GM23338 (cell line): ENCODE data around the gene TYMS. TPM values are rescaled to one million over a fixed set of nuclear protein-coding genes. Genes with fewer than 3 reads are reported as not detected.

Experiments used
- ATAC-seq: fragments of 200-7000 bp; cut with Tn5 transposase; 3 replicates; pipeline ENCODE4 v1.9.1; 2020
- DNase-seq: peaks from one replicate; pipeline ENCODE4 v3.0.0-alpha.2; 2015; ENCODE audit warnings: low spot score
- H2AFZ ChIP-seq: fragments of 200-600 bp; sonication (generic); 2 replicates; pipeline ENCODE4 v1.8.0; 2016; ENCODE audit warnings: antibody characterized with exemption, mild to moderate bottlenecking, moderate library complexity
- H3F3A ChIP-seq: fragments of 200-600 bp; sonication (generic); replicated peaks from 2 replicates; pipeline ENCODE4 v1.8.0; 2017; ENCODE audit warnings: antibody characterized with exemption, mixed run types, low read depth
- H3K27ac ChIP-seq: fragments of 200-600 bp; sonication (generic); 2 replicates; pipeline ENCODE4 v1.6.1; 2016; ENCODE audit warnings: low read depth
- H3K27me3 ChIP-seq: fragments of 200-600 bp; sonication (generic); 2 replicates; pipeline ENCODE4 v1.8.0; 2016; ENCODE audit warnings: mild to moderate bottlenecking, mixed run types, moderate library complexity; ENCODE audit not compliant: insufficient read depth
- H3K36me3 ChIP-seq: fragments of 200-600 bp; sonication (generic); 2 replicates; pipeline ENCODE4 v1.8.0; 2016; ENCODE audit warnings: mild to moderate bottlenecking; ENCODE audit not compliant: insufficient read depth
- H3K4me1 ChIP-seq: fragments of 200-600 bp; sonication (generic); 2 replicates; pipeline ENCODE4 v1.8.0; 2016; ENCODE audit warnings: mild to moderate bottlenecking, moderate library complexity; ENCODE audit not compliant: insufficient read depth
- H3K4me2 ChIP-seq: fragments of 200-600 bp; sonication (generic); 2 replicates; pipeline ENCODE4 v1.7.1; 2017; ENCODE audit warnings: mixed run types
- H3K4me3 ChIP-seq: fragments of 200-600 bp; sonication (generic); 2 replicates; pipeline ENCODE4 v1.6.1; 2016; ENCODE audit warnings: mixed run types
- H3K79me2 ChIP-seq: fragments of 200-600 bp; sonication (generic); replicated peaks from 2 replicates; pipeline ENCODE4 v1.8.0; 2017; ENCODE audit warnings: mild to moderate bottlenecking; ENCODE audit not compliant: insufficient read depth
- H3K9me2 ChIP-seq: fragments of 200-600 bp; sonication (generic); 2 replicates; pipeline ENCODE4 v1.8.0; 2017; ENCODE audit not compliant: insufficient read depth
- H4K20me1 ChIP-seq: fragments of 200-600 bp; sonication (generic); replicated peaks from 2 replicates; pipeline ENCODE4 v1.8.0; 2017; ENCODE audit warnings: mild to moderate bottlenecking; ENCODE audit not compliant: insufficient read depth
- H3K27ac Mint-ChIP-seq: 2 replicates; pipeline ENCODE4 v1.8.0; 2020; ENCODE audit warnings: inconsistent platforms, mild to moderate bottlenecking, moderate library complexity, mixed read lengths
- H3K27me3 Mint-ChIP-seq: 3 replicates; pipeline ENCODE4 v1.8.0; 2022; ENCODE audit warnings: low read depth, mild to moderate bottlenecking, moderate library complexity, mixed read lengths, inconsistent platforms; ENCODE audit not compliant: insufficient read depth, poor library complexity
- H3K36me3 Mint-ChIP-seq: 3 replicates; pipeline ENCODE4 v1.8.0; 2021; ENCODE audit warnings: low read depth, mild to moderate bottlenecking, inconsistent platforms, moderate library complexity, mixed read lengths
- H3K4me1 Mint-ChIP-seq: 3 replicates; pipeline ENCODE4 v1.8.0; 2020; ENCODE audit warnings: mild to moderate bottlenecking, inconsistent platforms, mixed read lengths
- H3K4me3 Mint-ChIP-seq: 3 replicates; pipeline ENCODE4 v1.8.0; 2021; ENCODE audit warnings: moderate library complexity, mild to moderate bottlenecking, inconsistent platforms, mixed read lengths
- H3K9me3 Mint-ChIP-seq: 3 replicates; pipeline ENCODE4 v1.8.0; 2020; ENCODE audit warnings: moderate library complexity, mild to moderate bottlenecking, inconsistent platforms, mixed read lengths
- CREB1 ChIP-seq: fragments of 250-450 bp; sonication (Bioruptor Pico); IDR thresholded peaks from 2 replicates; pipeline ENCODE4 v1.5.0; 2020; ENCODE audit warnings: low read depth, mild to moderate bottlenecking, moderate library complexity
- CTCF ChIP-seq, 2 experiments: fragments of 200-600 bp in 1 of 2; sonication (generic) in 1 of 2; conservative IDR thresholded peaks; 2 replicates each; pipeline versions ENCODE4 v1.5.1 to v1.6.1; 2016 to 2017; ENCODE audit warnings: antibody characterized with exemption in 2 of 2, low read depth in 2 of 2, mild to moderate bottlenecking in 2 of 2, moderate library complexity in 1 of 2
- ETS1 ChIP-seq: IDR thresholded peaks from 2 replicates; pipeline ENCODE4 v1.6.1; 2016; ENCODE audit warnings: antibody characterized with exemption
- EZH2 ChIP-seq: fragments of 200-600 bp; sonication (generic); IDR thresholded peaks from one replicate; pipeline ENCODE4 v1.8.0; 2017; ENCODE audit warnings: antibody characterized with exemption, mild to moderate bottlenecking, low read depth; ENCODE audit not compliant: unreplicated experiment
- EZH2phosphoT487 ChIP-seq: fragments of 200-600 bp; sonication (generic); IDR thresholded peaks from one replicate; pipeline ENCODE4 v1.8.1; 2018; ENCODE audit warnings: antibody characterized with exemption; ENCODE audit not compliant: unreplicated experiment
- JUNB ChIP-seq: IDR thresholded peaks from one replicate; pipeline ENCODE4 v1.6.1; 2016; ENCODE audit warnings: antibody characterized with exemption; ENCODE audit not compliant: unreplicated experiment
- NANOG ChIP-seq: IDR thresholded peaks from 2 replicates; pipeline ENCODE4 v1.6.1; 2016; ENCODE audit warnings: antibody characterized with exemption, borderline replicate concordance
- POLR2AphosphoS5 ChIP-seq: IDR thresholded peaks from 2 replicates; pipeline ENCODE4 v1.6.1; 2016; ENCODE audit warnings: antibody characterized with exemption, low read depth
- REST ChIP-seq: IDR thresholded peaks from one replicate; pipeline ENCODE4 v1.6.1; 2018; ENCODE audit warnings: antibody characterized with exemption; ENCODE audit not compliant: unreplicated experiment
- STAT1 ChIP-seq: IDR thresholded peaks from one replicate; pipeline ENCODE4 v1.6.1; 2016; ENCODE audit warnings: antibody characterized with exemption; ENCODE audit not compliant: unreplicated experiment
- ZNF114 ChIP-seq: fragments of 250-450 bp; sonication (Bioruptor Pico); IDR thresholded peaks from 2 replicates; pipeline ENCODE4 v1.5.0; 2020; ENCODE audit warnings: mild to moderate bottlenecking, moderate library complexity
- ZNF331 ChIP-seq: fragments of 250-450 bp; sonication (Bioruptor Pico); IDR thresholded peaks from 2 replicates; pipeline ENCODE4 v1.5.0; 2020; ENCODE audit warnings: low read depth, mild to moderate bottlenecking, moderate library complexity
- polyA plus RNA-seq: library from polyadenylated mRNA; unstranded; fragments of >200 nt; fragmentation: Nextera tagmentation; extraction: Ambion mirVana; gene quantifications from 2 replicates; pipeline ENCODE4 v1.2.1, GENCODE V29; 2016
- total RNA-seq: library from RNA; depleted of rRNA; stranded (reverse); fragments of >200 nt; shearing (Covaris generic); gene quantifications from 2 replicates; pipeline ENCODE4 v1.2.3, GENCODE V29; 2014

The TYMS gene
- total and polyA plus RNA-seq, 2 experiments from 2014 or later: 52.9 to 72.3 TPM

- no peak for TF ChIP-seq REST
- no peak for TF ChIP-seq CTCF (conservative IDR thresholded peaks at IDR 0.05; ENCODE audit: low read depth in 2 of 2)
- no peak for TF ChIP-seq ZNF331 (CRISPR knock-in tag)
- TF ChIP-seq POLR2AphosphoS5: no peak
- TF ChIP-seq NANOG: no peak
Measured at GRCh38 chr18:659597-659996, 2.1 kb downstream of the TYMS start (continued).

- Histone ChIP-seq H2AFZ (no peak overlapping the region), H3K4me1 (0 out of 2 replicates have a peak, but pooled peaks cover 4% of the 10 kb centered on the region), H3K79me2 (peaks cover 43% of the 10 kb centered on the region), H3K4me2 (no peak overlapping the region), H3K27ac (no peak overlapping the region), H4K20me1 (peaks cover 8% of the 10 kb centered on the region; the same call in 1 of the 2 replicates), H3K36me3 (peaks cover 13% of the 10 kb centered on the region), H3K4me3 (no peak overlapping the region), H3F3A (peaks cover 11% of the 10 kb centered on the region), H3K9me2 (peaks cover 4% of the 10 kb centered on the region; the same call in 1 of the 2 replicates), H3K27me3 (no peaks in the 10 kb centered on the region)
- DNase-seq (no peak), ATAC-seq (no peak)
- Mint-ChIP-seq H3K36me3 (peaks cover 69% of the 10 kb centered on the region), H3K4me1 (peaks cover 16% of the 10 kb centered on the region), H3K27me3 (peaks cover 12% of the 10 kb centered on the region), H3K27ac (no peak overlapping the region), H3K4me3 (no peak overlapping the region), H3K9me3 (peaks cover 23% of the 10 kb centered on the region)
- TF ChIP-seq REST (no peak), ETS1 (no peak), STAT1 (no peak), ZNF331 (CRISPR knock-in tag) (no peak), NANOG (no peak), ZNF114 (no peak), JUNB (no peak), EZH2 (no peak), EZH2phosphoT487 (no peak), CREB1 (no peak), POLR2AphosphoS5 (no peak)
Measured at GRCh38 chr18:662197-662596, 4.7 kb downstream of the TYMS start.
